GM12872 (cell line): ENCODE measurements around the gene NFKBIL1.

Experiments
- TF ChIP-seq, protein P1 (sequence below): IDR thresholded peaks from 3 replicates; pipeline ENCODE4 v1.5.1; 2011; ENCODE audit warnings: low read depth, mild to moderate bottlenecking, low read length, moderate library complexity; ENCODE audit not compliant: insufficient read depth

NFKBIL1 gene

GRCh38 chr6:31607317-31607716 lies 59.9 kb downstream of the NFKBIL1 start:
- TF ChIP-seq, protein P1, sequence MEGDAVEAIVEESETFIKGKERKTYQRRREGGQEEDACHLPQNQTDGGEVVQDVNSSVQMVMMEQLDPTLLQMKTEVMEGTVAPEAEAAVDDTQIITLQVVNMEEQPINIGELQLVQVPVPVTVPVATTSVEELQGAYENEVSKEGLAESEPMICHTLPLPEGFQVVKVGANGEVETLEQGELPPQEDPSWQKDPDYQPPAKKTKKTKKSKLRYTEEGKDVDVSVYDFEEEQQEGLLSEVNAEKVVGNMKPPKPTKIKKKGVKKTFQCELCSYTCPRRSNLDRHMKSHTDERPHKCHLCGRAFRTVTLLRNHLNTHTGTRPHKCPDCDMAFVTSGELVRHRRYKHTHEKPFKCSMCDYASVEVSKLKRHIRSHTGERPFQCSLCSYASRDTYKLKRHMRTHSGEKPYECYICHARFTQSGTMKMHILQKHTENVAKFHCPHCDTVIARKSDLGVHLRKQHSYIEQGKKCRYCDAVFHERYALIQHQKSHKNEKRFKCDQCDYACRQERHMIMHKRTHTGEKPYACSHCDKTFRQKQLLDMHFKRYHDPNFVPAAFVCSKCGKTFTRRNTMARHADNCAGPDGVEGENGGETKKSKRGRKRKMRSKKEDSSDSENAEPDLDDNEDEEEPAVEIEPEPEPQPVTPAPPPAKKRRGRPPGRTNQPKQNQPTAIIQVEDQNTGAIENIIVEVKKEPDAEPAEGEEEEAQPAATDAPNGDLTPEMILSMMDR: no peak
